DMS114 treated with DMSO at 0.1 percent for 48 hours (cell line): ENCODE measurements around the gene CXCR6.

Source experiments
- DNase-seq: peaks from one replicate; lab custom pipeline; 2025; ENCODE audit not compliant: unreplicated experiment; lab: John Stamatoyannopoulos, UW

The CXCR6 gene

GRCh38 chr3:45943207-45943846 lies at the start of gene CXCR6:
TSS of gene CXCR6 (plus strand) at chr3:45943464. CDS start at chr3:45946482, 3,018 bp downstream.
- DNase-seq = no peak

GRCh38 chr3:45894015-45894414 lies 49.2 kb upstream of the CXCR6 start:
- DNase-seq = no peak

- no peak for DNase-seq
Observed at GRCh38 chr3:45895686-45896468, 47.4 kb upstream of the CXCR6 start.

- DNase-seq = no peak
Observed at GRCh38 chr3:45896956-45897355, 46.3 kb upstream of the CXCR6 start.

GRCh38 chr3:45904931-45905330 lies 38.3 kb upstream of the CXCR6 start:
- DNase-seq = no peak

GRCh38 chr3:45905755-45906154 lies 37.5 kb upstream of the CXCR6 start:
- no peak for DNase-seq

- no peak for DNase-seq
Observed at GRCh38 chr3:45906681-45907407, 36.4 kb upstream of the CXCR6 start.

- DNase-seq = no peak
Observed at GRCh38 chr3:45907769-45908705, 35.2 kb upstream of the CXCR6 start.

GRCh38 chr3:45908761-45909160 lies 34.5 kb upstream of the CXCR6 start:
- no peak for DNase-seq

- no peak for DNase-seq
Observed at GRCh38 chr3:45909542-45909941, 33.7 kb upstream of the CXCR6 start.

GRCh38 chr3:45910892-45911291 lies 32.4 kb upstream of the CXCR6 start:
- DNase-seq = no peak

GRCh38 chr3:45911511-45912226 lies 31.6 kb upstream of the CXCR6 start:
- no peak for DNase-seq

GRCh38 chr3:45912435-45912834 lies 30.8 kb upstream of the CXCR6 start:
- no peak for DNase-seq

- DNase-seq = no peak
Observed at GRCh38 chr3:45914362-45915058, 28.8 kb upstream of the CXCR6 start.

- DNase-seq = no peak
Observed at GRCh38 chr3:45915059-45915439, 28.2 kb upstream of the CXCR6 start.

GRCh38 chr3:45915518-45916231 lies 27.6 kb upstream of the CXCR6 start:
- no peak for DNase-seq

GRCh38 chr3:45917146-45917898 lies 25.9 kb upstream of the CXCR6 start:
- no peak for DNase-seq
